Effector CD8-positive, alpha-beta T cell (primary cell): ENCODE measurements around the gene EQTN.

Experiments used
- DNase-seq: peaks from one replicate; lab custom pipeline; 2025; lab: John Stamatoyannopoulos, UW
- total RNA-seq, 4 experiments: gene quantifications; one replicate each; lab custom pipeline; 2026; lab: John Stamatoyannopoulos, UW

Gene EQTN
- 0 reads per million in 4 experiments for total RNA-seq

GRCh38 chr9:27297050-27297449 is at the start of gene EQTN:
TSS of gene EQTN (minus strand) at chr9:27297150. CDS start at chr9:27297055, 95 bp downstream.
- DNase-seq, result no peak

- no peak for DNase-seq
These were observed 47.8 kb upstream of the EQTN start for GRCh38 chr9:27344776-27345175.

- no peak for DNase-seq
These were observed 44.8 kb upstream of the EQTN start for GRCh38 chr9:27341545-27342294.

GRCh38 chr9:27340961-27341511 is 44.1 kb upstream of the EQTN start:
- no peak for DNase-seq

- no peak for DNase-seq
These were observed 43.3 kb upstream of the EQTN start for GRCh38 chr9:27340285-27340674.

GRCh38 chr9:27339661-27340284 is 42.8 kb upstream of the EQTN start:
- DNase-seq, result no peak

- DNase-seq, result no peak
These were observed 41.6 kb upstream of the EQTN start for GRCh38 chr9:27338527-27338903.

GRCh38 chr9:27337833-27338526 is 41.0 kb upstream of the EQTN start:
- DNase-seq, result no peak

GRCh38 chr9:27337236-27337635 is 40.3 kb upstream of the EQTN start:
- no peak for DNase-seq

GRCh38 chr9:27336829-27337228 is 39.9 kb upstream of the EQTN start:
- DNase-seq, result no peak

- DNase-seq, result no peak
These were observed 39.2 kb upstream of the EQTN start for GRCh38 chr9:27336126-27336525.

GRCh38 chr9:27335075-27335474 is 38.1 kb upstream of the EQTN start:
- DNase-seq, result no peak

GRCh38 chr9:27333241-27334052 is 36.5 kb upstream of the EQTN start:
- peak; percentile 28 for DNase-seq

- no peak for DNase-seq
These were observed 34.4 kb upstream of the EQTN start for GRCh38 chr9:27331393-27331792.

- DNase-seq, result no peak
These were observed 32.3 kb upstream of the EQTN start for GRCh38 chr9:27329291-27329690.

- DNase-seq, result no peak
These were observed 31.5 kb upstream of the EQTN start for GRCh38 chr9:27328483-27328882.

GRCh38 chr9:27311184-27311583 is 14.2 kb upstream of the EQTN start:
- DNase-seq, result no peak

GRCh38 chr9:27310582-27310981 is 13.6 kb upstream of the EQTN start:
- DNase-seq, result no peak

- no peak for DNase-seq
These were observed 11.9 kb upstream of the EQTN start for GRCh38 chr9:27308691-27309390.

- no peak for DNase-seq
These were observed 7.6 kb upstream of the EQTN start for GRCh38 chr9:27304521-27304920.

- no peak for DNase-seq
These were observed 6.3 kb upstream of the EQTN start for GRCh38 chr9:27303219-27303618.
